NCI-H2171 (cell line): ENCODE measurements around the gene KCNG1.
"Not testable (repeated sequence)": the region's sequence is repeated elsewhere in the genome, so short reads cannot be mapped to it uniquely, and the experiment has no call there.

Experiments
- DNase-seq: peaks from one replicate; lab custom pipeline; 2025; lab: John Stamatoyannopoulos, UW

KCNG1 gene

DNA sequence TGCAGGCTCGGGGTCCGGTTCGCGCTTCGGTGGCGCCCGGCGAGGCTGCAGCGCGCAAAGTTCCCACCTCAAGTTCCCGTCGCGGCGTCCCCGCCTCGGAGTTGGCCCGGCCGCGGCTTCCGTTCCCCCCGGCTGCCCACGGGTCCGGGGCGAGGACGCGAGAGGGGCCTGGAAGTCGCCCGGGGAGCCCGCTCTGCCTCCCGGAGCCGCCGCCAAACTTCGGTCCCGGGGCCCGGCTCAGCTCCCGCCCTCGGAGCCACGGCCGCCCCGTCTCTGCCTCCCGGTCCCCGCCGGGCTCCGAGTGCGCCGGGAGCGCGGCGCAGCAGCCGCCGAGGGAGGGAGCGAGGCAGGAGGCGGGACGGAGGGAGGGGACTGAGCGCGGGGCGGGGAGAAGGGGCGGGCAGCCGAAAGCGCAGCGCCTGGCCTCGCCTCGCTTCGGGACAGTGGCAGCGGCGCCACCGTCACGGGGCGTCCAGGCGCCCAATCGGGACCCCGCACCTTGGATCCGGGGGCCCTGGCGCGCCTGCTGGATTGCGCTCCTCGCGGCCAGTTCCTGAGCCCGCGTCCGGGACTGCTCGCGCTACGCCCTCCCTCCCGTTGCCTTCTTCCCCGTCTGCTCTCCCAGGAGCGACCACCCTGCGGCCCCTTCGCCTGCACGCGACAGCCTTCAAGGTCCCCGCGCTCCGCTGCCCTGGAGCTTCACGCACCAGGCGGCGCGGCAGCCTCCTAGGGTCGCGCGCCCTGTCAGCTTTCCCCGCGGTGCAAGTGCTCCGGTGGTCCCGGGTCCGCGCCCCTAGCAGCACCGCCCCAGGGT lies at the start of gene KCNG1:
TSS of gene KCNG1 (minus strand) at position 305 of the 814 bp plus-strand sequence. CDS start 12,769 bp downstream, outside the sequence.
- DNase-seq: peak; percentile 77

- no peak for DNase-seq
Measured at GRCh38 chr20:51070621-51071020, 47.7 kb upstream of the KCNG1 start.

- DNase-seq: no peak
Measured at GRCh38 chr20:51067792-51068191, 44.9 kb upstream of the KCNG1 start.

GRCh38 chr20:51065615-51066014 lies 42.7 kb upstream of the KCNG1 start:
- no peak for DNase-seq

DNA sequence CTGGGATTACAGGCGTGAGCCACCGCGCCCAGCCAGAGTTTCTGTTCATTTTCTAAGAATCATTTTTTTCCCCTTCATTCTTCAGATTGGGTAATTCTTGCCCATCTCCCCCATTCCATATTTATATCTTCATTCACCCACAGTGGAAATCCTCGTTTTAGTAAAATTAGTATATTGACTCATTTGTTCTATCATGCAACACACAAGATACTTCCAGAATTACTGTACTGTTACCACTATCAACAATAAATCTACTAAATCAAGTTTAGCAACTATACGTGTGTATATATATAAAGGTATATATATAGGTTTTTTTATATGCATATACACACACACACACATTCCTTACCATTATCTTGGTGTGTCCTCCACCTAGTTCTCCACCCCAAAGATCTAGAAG lies 41.2 kb upstream of the KCNG1 start:
- DNase-seq: no peak

- no peak for DNase-seq
Measured at GRCh38 chr20:51062065-51062464, 39.2 kb upstream of the KCNG1 start.

DNA sequence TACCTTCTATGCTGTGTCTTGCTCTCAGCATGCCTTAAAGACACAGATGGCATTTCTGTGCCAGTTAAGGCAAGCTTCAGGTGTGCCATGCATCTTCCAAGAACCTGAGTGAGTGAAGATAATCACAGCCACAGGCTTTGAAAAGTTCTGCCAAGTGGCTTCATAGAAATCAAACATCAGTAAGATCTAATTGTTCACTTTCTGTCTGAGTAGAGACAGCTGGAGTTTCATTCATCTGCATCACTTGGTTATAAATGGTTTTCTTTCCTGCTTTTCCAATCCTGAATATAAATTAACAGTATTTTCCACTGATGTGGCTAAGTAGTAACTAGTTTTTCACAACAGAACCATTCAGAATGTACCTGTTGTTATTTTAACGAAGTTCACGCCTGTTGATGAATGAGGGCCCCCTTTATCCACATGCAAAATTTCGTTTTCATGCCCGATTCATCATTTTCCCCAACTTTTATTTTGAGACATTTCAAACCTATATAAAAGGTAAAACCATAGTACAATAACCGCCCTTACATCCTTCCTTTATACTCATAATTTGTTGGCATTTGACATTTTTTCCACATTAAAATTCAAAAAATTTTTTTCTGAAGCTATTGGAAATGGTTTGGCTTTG lies 38.6 kb upstream of the KCNG1 start:
- no peak for DNase-seq

DNA sequence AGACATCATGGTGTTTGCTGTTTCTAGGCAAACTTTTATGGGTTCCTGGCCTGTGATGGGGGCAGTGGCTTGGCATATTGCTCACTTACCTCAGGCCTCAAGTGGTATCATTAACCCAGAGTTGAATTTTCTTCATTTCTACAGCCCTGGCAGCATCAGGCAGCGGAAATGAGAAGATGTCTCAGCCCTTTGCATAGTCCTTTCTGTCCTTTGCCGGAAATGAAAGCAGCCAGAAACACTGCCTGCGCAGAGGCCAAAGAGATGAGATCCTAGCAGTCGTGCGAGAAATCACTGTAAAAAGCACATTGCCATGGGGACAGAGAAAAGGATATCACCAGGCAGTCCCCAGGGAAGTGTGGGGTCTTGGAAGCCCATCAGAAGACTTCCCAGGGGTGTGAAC lies 37.4 kb upstream of the KCNG1 start:
- DNase-seq: no peak

DNA sequence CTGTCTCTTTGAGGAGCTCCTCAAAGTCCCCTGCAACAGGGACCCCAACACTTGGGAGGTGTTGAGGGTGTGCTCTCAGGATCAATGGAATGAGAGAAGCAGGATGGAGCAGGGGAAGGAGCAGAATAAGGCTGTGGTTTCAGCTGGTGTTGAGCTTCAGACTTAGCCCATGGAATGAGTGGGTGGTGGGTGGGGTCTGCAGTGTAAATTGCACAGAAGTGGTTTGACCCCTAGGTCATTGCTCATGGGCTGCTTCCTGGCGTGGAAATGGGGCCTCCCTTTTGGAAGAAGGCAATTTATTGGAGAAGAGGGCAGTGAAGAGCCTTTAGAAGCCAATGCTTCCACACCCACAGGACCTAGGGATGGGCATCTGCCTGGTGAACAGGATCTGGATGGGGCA lies 37.0 kb upstream of the KCNG1 start:
- no peak for DNase-seq

DNA sequence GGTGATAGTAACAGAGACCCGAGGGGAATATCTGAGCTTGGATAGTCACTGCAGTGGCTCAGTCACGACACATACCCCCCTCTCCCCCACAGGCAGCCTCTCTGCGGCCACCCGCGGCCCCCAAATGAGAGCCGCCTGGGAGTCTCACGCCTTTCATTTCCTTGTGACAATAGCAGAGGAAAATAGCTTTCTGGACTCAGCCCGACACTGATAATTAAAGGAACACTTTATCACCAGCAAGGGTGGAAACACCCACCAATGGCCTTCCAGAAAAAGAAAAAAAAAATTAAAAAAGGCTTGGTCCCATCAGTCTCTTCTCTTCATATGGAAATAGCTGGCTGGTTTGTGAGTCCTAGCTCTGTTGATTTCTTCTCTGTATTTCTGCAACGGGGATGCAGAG lies 35.1 kb upstream of the KCNG1 start:
- no peak for DNase-seq

DNA sequence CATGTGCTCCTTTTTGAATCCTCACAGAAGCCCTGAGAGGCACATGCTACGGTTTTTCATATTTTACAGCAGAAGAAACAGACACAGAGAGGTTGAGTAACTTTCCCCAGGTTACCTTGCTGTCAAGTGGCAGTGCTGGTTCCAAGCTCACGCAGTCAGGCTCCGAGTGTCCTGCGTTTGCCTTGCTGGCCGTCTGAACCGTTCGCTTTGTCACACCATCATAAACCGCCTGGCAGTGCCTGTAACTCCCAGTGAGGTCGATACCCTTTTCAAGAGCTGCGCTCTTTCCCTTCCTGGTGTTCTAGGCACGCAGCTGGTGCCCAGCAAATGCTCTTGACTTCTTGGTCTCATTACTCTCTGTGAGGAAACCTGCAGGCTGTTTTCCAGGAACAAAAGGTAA lies 31.3 kb upstream of the KCNG1 start:
- DNase-seq: no peak

GRCh38 chr20:51050531-51051075 lies 27.7 kb upstream of the KCNG1 start:
- no peak for DNase-seq

DNA sequence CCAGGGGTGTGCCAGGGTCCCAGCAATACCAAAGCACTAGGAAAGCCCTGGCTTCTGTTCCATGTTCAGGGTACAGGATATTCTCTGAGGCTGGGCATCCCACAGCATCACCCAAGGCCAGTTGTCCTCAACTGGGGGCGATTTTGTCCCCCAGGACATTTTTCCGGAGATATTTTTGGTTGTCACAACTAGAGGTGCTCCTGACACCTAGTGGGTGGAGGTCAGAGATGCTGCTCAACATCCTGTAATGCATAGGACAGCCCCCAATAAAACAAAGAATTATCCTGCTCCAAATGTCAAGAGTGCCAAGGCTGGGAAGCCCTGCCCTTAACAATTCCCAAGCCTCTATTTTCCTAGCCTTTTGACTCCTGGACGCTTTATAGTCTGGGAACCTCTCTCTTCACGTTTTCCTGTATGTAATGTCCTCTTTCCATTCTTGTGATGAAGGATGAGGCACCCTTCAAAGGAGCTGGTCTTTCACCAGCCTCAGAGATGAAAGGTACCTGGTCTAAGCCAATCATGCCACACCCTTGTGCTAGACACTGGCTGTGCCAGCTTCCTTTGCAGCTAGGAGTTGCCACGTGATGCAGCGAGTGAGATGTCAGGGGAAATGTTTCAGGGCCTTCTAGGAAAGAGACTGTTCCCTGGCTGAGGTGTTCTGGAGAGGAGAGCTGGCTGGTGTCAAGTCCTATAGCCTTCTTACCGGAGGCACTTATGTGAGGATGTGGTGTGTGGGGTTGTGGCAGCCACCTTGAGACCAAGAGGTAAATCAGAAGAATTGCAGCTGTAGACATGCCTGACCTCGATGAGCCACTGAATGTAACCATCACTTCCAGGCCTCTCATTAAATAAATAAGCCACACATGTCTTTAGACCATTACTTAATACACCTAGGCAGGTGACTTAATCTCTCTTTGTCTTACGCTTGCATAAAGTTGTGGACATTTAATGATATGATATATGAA lies 23.4 kb upstream of the KCNG1 start:
- no peak for DNase-seq

- not testable (repeated sequence) for DNase-seq
Measured at GRCh38 chr20:51045492-51045891, 22.6 kb upstream of the KCNG1 start.

DNA sequence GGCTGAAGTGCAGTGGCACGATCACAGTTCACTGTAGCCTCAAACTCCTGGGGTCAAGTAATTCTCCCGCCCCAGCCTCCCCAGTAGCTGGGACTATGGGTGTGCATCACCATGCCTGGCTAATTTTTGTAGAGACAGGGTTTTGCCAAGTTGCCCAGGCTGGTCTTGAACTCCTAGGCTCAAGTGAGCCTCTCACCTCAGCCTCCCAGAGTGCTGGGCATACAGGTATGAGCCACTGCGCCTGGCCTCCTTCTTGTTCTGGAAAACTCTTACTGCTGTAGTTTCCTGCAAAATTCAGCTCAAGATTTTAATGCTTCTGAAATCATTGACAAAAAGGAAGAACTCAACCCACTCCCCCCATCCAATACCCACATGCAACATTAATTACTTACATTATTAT lies 21.9 kb upstream of the KCNG1 start:
- DNase-seq: no peak

GRCh38 chr20:51043811-51044210 lies 20.9 kb upstream of the KCNG1 start:
- no peak for DNase-seq

DNA sequence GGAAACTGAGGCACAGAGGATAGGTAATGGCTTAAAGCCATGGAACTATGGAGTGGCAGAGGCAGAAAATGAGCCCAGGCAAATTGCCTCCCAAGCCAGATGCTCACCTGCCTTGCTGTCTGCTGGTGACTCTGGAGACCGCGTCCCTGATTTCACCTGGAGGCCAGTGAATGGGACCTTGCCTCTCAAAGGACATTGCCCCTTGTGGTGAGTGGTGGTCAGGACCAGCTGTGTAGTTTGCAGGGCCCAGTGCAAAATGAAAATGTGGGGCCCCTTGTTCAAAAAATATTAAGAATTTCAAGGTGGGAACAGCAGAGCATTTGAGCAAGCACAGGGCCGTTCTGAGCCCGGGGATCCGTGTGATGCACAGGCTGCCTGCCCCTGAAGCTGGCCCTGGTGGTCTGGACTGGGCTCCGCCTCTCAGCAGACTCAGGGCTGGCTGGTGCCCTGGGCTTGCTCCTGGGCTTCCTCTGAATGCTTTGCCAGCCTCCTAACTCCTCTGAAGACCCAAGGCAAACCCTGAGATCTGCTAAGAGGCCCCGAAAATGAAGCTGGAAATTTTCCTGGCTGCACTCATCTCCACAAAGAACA lies 19.8 kb upstream of the KCNG1 start:
- DNase-seq: no peak

- DNase-seq: no peak
Measured at GRCh38 chr20:51042064-51042463, 19.2 kb upstream of the KCNG1 start.

DNA sequence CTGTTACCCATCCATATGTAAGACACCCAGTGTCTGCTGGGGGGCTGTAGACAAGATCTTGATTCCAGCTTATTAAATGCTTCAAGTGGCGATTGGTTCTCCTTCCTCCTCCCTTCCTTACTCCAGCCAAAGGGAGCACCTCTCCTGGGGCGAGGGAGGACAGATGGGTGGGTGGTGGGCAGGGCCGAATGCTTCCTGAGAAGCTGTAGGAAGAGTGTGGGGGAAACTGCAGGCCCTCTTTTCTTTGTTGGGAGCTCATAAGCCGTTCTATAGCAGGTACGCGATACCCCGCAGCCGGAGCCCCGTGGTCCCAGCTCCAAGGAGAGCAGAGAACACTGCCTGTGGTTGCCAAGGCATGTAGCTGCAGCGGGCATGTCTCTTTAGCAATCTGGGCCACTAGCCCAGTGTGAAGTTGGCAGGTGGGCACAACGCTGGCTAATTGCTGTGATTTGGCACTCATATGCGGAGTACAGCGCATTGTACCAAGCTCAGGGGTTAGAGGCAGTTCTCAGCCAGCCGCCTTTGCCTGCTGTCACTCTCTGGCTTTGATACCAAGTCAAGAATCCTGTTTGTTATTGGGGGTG lies 14.7 kb upstream of the KCNG1 start:
- DNase-seq: no peak

GRCh38 chr20:51036827-51037531 lies 14.1 kb upstream of the KCNG1 start:
- no peak for DNase-seq

DNA sequence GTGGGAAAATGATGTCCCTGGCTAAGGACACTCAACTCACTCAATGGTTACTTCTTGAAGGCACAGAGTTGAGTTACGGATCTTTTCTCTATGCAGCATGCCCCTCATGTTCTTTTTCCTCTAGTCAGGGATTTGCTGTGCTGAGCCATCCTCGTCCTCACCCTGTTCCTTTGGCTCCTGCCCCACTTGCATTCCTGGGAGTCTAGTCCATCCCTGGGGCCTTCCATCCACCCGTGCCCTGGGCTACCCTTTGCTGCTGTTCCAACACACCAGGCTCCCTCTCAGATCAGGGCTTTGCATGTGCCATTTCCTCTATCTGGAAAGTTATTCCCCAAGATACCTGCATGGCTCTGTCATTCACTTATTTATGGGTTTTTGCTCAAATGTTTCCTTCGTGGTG lies 13.3 kb upstream of the KCNG1 start:
- DNase-seq: no peak
